Bronchus fibroblast of lung (primary cell): ENCODE data around the gene FCGR3A. TPM values are rescaled to one million over a fixed set of nuclear protein-coding genes. Genes with fewer than 3 reads are reported as not detected.

Experiments used
- total RNA-seq: library from RNA; depleted of rRNA; stranded (reverse); fragments of >200 nt; gene quantifications from 2 replicates; pipeline ENCODE4 v1.2.3, GENCODE V29; 2015

The FCGR3A gene
- not detected in 2 replicates for total RNA-seq

GRCh38 chr1:161549652-161550051 is at the start of gene FCGR3A:
FCGR3A (minus strand) TSS chr1:161549818; CDS start chr1:161549736, 82 bp downstream.

GRCh38 chr1:161523817-161524741 is 25.5 kb downstream of the FCGR3A start, which contains the start of gene HSPA6:
HSPA6 (plus strand) TSS chr1:161524540; CDS start chr1:161524659, 119 bp downstream.

Other genes starting within 250 kb of the FCGR3A start
- gene MPZ, start 239.8 kb downstream of the FCGR3A start, total RNA-seq = 1.2 and 1.3 TPM in 2 replicates
- 30.8 and 40.6 TPM in 2 replicates for gene SDHC, start 235.4 kb downstream of the FCGR3A start, total RNA-seq
- gene CFAP126, start 181.9 kb downstream of the FCGR3A start, total RNA-seq = not detected in 2 replicates
- gene FCGR2A, start 44.4 kb downstream of the FCGR3A start, total RNA-seq = not detected in 2 replicates
- under 0.01 TPM in 1 of 2 replicates, not detected in the other for gene HSPA6, start 25.3 kb downstream of the FCGR3A start, total RNA-seq
- gene FCGR3B, start 81.4 kb upstream of the FCGR3A start, total RNA-seq = not detected in 2 replicates
- not detected in 2 replicates for gene FCGR2B, start 113.3 kb upstream of the FCGR3A start, total RNA-seq
- 0.15 and 0.34 TPM in 2 replicates for gene FCRLA, start 157.4 kb upstream of the FCGR3A start, total RNA-seq
- 2.1 and 2.4 TPM in 2 replicates for gene FCRLB, start 171.7 kb upstream of the FCGR3A start, total RNA-seq
- 27.1 and 30.9 TPM in 2 replicates for gene DUSP12, start 200.0 kb upstream of the FCGR3A start, total RNA-seq
- gene ATF6, start 216.5 kb upstream of the FCGR3A start, total RNA-seq = 14.9 and 17.8 TPM in 2 replicates